NCI-H748 treated with DMSO at 0.1 percent for 48 hours (cell line): ENCODE results near the gene TRAM2.

Experiments used
- DNase-seq: peaks from one replicate; lab custom pipeline; 2025; lab: John Stamatoyannopoulos, UW

Gene TRAM2

DNA sequence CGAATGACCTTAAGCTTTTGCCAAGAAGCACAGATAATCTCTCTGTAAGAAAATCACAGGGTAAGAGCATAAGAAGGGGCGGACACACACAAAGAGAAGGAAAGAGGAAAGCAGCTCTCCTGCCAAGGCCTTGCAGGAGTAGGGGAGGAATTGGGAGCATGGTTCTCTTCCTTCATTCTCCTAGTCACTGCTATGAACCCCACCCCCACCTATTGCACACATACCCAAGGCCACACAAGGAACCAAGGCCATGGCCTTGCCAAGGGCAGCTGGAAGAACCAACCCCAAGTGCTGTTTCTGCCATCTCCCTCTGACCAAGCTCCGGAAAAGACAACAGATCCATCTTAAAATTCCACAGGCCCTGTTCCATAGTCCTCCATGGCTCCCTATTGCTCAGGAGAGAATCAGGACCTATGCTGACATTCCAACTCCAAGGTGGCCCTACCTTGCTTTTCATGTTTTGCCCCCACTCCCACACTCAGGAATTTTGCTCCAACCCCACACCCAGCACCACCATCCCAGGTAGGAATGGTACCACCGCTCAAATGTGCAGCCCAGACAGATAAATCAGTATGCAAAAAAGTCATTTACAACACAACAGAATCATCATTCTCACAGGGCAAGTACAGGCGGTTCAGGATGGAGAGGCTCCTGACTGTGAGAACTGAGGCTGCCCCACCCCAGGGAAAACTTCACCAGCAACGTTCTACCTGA, 31.3 kb downstream of the TRAM2 start:
- DNase-seq = no peak

DNA sequence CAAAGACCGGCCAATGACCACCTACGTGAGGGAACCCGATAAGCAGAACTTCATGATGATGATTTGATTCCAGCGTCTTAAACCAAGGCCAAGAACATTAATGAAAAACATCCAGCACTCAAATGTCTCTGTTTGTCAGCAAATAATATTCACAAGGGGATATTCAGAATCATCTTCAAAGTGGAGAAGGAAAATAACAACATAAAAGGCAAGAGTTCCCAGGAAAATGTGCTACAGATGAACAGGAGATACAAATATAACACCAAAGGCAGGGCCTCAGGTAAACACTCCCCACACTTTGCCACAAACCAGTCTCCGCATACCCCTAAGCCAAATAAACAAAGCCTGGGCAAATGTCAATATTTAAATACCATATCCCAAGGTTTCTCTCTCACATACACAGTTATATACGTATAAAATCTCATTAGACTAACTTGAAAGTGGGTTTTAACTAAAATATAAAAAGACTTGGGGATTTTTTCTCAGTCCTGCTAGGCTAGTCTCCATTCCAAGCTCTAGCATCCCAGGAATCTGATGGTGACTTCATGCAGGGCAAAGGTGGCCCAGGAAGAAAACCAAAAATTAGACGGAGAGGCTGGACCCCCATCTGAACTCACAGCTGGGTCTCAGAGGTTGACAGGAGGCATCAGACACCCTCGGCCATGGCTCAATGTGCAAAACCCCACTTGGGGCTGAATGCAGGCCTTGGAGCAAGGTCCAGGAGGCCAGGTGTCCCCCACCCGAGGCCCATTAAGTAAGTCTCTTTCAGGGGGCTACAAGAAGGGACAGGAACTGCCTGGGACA, 32.1 kb downstream of the TRAM2 start:
- DNase-seq = no peak

DNA sequence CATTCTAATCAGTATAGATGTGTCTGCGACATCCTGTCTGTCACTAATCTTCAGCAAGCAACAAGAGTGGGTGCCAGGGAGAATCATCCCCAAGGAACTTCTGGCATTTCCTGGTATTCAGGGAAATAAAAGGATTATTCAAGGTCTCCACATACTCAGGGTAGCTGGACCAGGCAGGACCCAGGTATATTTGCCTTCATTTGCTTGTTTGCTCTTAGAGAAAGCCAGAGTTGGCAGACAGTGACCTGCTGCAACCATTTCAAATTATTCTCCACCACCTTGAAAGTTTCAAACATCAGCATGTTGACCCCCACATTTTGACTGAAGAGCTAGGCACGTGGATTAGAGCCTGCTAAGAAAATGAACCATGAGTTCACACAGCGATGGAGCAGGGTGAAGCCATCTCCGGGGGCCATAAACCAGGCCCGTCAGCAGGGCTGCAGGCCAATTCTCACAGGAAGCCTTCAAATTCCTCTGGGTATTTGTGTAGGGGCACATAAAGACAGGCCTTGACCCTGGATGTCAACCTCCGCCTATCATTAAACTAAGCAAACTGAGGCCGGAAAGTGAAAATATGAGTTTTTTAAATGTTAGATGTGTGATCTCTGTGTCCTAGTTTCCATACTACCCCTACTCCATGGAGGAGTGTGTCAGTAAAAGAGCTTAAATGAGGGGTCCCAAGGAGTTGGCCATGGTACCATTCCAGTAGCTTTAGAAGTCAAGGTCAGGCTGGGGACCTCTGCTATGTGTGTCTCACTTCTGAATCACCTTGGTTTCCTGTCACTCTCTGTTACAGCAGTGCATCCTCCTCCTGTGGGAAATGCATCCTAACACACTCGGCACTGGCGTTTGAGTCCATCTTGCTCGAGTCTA, 32.9 kb downstream of the TRAM2 start:
- no peak for DNase-seq

DNA sequence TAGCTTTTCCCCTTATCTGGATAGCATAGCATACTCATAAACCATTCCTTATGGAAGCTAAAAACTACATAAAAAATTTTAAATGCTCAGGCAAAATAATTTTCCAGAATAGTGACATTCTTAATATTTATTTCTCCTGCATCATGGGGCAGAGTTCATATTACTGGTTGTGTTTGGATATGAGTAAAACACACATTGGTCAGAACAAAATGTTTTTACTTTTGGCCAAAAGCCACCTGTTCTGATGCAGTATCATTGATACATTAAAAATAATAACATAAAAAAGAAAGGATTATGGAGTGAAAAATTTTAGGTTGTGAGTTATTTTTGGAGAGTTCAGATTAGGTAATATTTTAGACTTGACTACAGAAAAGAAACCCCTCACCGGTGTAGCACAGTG, 33.6 kb downstream of the TRAM2 start:
- no peak for DNase-seq

DNA sequence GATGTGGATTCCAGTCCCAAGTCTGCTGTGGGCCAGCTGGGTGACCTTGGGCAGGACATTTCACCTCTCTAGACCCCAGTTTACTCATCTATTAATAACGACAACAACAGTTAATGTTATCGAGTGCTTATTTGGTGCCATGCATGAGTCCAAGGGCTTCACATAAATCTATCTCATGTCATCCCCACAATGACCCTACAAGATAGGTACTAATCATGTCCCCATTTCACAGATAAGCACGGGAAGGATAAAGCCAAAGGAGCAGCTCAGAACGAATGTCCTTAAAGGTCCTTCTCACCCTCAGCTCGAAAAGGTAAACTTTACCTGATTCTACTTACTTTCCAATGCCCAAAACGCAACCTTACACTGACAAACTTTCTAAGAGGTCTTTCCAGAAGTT, 35.7 kb downstream of the TRAM2 start:
- DNase-seq = no peak

DNA sequence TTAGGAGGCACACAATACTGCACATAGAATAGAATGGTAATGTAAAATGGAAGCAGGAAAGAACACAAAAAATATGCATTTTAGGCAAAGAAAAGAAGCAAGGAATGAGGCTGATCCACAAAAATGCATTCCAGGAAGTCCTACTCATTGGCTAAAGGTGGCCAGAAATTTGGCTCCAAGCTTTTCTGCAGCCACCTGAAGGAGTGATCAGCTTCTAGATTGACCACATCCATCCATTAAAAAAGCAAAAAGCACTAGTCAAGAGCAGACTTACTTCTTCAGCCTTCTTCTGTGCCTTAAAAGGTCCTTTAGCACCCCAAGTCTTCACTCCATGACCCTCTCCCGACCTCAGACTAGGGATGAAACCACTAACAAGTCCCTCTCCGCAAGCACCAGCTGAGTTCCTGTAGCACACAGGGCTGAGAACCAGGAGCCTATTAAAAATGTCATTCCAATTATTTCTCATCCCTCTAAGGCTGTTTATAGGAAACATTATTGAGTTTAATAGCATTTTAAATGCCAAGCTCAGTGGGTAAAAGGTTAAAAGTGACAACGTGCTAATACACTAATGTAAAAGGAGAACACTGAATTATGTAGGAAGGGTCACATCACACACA, 36.5 kb downstream of the TRAM2 start:
- DNase-seq = no peak

DNA sequence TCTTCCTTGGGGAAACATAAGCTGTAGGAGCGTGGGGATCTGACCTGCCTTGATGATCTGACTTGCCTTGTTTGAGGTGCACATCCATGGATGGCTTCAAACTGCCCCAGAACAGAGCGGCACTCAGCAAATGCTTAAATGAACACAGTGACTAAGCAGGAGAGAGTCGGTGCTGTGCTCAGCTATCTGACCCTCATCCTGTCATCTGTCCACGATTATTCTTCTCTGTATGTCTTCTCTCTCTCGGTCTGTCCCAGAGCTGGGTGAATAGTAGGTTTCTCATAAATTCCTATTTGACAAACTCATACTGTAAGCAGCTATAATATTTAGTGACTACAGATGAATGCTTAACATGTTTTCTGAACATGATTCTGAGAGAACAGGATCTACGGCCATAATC, 37.3 kb downstream of the TRAM2 start:
- DNase-seq = no peak

DNA sequence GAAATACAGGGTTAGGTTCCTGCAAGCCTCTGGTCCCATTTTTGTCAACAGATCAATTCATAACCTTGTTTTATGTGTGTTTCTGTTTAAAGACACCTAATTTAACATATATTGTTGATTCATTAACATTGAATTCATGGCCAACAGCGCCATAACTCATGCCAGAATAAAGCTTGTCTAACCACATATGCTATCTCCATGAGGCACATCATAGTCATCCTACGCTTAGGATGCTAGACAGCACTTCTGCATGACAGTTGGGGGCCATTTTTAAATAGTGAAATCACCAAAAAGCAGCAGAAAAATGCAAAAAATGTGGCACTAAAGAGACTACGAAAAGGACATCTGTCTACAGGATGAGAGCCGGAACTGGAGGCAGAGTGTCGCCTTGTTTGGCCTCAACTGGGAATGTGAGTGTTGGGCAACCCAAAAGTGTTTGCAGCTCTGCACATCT, 37.9 kb downstream of the TRAM2 start:
- DNase-seq = no peak

DNA sequence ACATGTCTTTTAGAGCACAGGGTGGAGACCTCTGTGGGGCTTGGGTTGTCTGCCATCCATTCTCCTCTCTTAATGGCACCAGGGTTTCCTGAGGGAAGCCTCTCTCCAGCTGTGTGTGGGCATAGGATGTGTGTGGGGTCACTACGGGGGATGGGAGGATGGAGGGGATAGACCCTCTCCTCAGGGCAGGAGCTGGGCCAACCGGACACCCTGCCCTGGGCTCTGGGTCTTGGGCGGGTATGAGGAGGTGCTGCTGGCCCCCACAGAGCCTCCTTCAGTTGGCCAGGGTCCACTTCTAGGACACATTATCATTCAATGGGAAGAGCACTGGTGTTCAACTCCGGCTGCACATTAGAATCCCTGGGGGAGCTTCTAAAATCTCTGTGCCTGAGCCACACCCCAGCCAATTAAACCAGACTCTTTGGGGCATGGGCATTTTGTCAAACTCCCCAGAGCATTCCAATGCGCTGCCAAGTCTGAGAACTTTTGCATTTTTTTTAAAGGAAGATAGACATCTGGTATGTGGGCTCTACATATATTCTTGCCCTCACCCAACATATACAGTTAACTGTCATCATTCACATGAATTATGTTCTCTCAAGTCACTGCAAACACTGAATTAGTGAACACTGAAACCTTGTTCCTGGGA, 38.5 kb downstream of the TRAM2 start:
- no peak for DNase-seq

DNA sequence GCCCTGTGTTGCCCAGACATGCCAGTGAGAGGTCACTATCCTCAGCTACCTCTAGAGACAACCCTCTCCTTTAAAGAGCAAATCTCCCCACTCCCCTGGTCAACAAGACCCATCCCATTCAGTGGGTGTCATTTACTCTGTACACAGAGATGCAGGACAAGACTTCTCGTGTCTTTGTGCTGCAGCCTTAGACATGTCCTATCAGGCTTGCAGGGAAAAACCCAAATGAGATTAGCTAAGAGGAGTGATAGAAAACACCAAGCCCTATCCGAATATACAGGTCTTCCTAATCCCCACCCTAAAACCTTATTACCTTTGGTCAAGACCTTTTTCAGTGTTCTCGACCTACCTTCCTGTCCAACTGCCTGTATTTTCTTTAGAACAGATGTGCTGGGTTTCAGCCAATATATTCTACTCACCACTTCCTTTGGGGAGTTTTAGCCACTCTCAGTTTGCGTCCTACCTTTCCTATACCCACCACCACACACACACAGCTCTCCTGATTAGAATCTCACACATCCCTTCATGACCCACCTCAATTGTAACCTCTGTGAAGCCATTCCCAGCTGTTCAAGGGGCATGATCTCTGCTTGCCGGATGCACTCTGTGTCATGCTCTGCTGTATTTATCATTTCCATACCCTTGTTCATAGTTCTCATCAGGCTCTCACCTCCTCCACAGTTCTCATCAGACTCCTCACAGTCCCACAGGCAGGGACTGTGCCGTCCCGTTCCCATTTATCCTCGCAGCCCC, 39.7 kb downstream of the TRAM2 start:
- DNase-seq = no peak

DNA sequence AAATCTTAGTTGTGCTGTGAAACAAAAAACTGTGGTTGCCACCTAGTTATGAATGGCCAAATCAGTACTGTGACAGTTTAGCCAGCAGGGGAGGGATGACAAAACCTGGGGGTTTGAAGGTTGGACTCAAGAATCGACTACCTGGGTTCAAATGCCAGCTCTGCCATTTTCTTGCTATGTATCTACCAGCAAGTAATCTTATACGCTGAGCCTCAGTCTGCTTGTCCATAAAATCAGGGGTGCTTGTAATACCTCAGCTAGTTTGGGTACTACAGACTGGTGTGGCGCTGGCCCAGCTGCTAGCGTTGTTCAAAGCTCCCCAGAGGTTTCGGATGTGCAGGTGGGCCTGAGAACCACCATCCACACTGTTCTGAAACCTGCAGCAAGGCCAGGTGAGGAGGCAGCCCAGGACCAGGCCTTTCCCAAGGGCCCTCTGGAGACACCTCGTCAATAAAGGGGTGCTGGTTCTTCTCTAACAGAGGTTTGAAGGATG, 40.4 kb downstream of the TRAM2 start:
- DNase-seq = no peak

DNA sequence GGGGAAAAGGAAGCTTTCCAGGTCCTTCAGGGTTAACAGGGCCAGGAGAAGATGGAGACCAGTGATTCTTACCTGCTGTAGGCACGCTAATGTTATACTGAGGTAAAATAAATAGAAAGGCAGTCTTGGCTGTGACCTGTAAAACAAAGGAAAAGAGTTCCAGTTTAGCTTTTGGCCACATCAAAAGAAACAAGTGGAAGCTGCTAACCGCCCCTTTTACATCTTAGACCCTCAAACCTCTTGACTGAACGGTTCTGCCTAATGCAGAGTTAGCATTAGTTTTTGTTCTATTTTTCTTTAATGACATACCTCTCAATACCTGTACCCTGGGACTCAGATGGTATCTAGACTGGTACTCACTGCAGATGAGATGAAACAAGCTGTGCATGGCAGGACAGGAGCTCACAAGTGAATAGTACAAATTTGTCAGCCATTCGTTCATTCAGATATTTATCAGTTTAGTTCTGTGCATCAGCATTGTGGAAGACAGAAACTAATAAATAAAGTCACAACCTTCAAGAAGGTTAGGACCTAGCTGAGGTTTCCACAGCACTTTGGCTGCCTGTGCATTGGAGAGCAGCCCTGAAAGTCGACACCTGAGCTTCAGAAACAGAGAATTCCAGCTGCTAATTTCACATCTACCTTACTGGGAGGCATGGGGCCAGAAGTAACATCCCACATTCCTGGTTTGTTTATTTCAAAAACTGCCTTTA, 41.0 kb downstream of the TRAM2 start:
- DNase-seq = no peak

DNA sequence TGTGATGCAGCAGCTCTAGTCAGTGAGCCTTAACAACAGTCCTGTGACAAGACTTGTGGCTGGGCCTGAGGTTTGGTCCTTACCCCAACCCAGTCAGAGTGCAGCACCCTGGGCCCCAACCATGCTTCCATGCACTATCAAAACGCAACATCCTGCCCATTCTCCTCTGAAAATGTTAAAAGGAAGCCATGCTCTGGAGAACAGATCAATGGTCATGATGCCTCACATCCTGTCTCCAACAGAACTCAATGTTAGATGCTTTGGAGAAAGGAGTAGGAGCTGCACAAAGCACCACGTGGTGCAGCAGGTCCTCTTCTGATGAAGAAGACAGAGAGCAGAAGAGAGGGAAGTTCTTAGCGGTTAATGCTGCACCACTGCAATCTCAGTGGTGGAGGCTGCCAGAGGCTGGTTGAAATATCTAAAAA, 41.9 kb downstream of the TRAM2 start:
- DNase-seq = no peak

DNA sequence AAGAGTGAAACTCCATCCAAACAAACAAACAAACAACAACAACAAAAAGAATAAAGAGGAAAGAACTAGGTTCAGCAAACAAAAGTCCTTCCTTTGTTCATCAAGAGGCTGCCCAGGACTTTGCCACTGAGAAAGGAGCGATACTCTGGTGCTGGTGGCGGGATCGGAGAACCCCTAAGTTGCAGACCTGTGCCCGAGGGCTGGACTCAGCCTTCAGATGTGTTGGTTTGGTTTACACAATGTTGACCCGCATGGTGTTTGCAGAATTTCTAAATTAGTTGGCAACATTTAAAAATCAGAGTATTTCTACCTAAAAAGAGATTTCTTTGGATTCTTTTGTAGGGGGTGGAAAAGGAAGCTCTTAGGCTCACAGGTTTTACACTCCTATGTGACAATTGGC, 42.5 kb downstream of the TRAM2 start:
- DNase-seq = no peak

DNA sequence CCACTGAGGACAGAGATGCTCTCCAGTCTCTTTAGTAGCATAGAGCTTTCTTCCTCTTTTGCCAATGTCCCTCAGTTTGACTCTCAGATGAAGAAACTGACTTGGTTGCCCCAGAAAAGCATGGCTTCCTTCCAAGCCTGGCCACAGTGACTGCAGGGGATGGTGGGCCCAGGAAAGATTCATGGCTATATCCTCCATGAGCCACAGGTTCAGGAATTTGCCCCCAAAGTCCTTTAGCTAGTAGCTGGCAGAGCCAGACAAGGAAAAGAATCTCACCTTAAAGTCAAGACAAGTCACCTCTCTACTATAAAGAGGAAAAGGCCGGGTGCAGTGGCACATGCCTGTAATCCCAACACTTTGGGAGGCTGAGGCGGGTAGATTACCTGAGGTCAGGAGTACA, 43.4 kb downstream of the TRAM2 start:
- no peak for DNase-seq

DNA sequence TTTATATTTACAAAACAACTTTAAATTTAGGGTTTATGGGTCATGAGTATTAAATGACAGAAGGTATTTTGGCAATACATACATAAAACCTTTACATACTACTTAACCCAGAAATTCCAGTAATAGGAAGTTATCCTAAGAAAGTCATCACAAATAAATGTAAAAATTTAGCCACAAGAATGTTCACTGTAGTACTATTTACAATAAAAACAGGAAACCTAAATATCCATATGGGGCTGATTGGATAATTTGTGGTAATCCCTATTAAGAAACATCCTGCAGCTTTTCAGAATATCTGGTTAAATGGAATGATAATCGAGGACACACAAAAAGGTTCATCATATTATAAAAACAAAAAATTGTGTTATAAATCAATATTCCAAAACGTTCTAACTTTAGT, 44.4 kb downstream of the TRAM2 start:
- no peak for DNase-seq

DNA sequence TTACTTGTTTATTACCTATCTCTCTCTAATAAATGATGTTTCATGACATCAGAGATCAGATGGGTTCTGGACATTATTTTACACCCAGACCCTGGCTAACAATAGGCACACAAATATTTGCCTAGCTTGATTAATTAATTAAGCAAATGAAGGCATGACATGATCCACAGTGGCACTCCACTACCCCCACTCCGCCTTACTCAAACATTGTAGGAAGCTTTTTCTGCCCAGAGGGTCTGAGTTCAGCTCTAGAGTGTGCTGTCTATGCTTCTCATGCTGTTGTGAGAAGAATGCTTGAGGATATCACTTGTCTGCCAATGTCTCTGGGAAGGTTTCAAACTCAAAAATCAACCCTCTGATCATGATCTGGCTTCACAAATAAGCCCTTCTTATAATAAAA, 45.0 kb downstream of the TRAM2 start:
- no peak for DNase-seq

DNA sequence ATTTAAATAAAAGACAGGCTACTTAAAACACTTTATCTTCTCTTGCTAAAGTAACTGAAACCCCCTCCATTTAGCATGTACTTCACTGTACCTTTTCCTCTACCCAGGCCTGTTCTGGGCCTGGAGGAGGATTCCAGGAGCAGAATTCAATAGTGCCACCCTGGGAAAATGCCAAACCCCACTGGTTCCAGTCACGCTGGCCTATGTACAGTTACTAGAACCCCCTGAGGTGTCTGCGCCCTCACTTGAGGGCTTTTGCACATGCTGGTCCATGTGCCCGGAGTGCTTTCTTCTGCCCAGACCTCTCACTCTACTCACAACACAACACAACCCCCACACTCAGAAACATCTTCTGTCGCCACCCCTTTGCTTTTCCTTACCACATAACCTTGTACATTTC, 45.5 kb downstream of the TRAM2 start:
- DNase-seq = no peak

DNA sequence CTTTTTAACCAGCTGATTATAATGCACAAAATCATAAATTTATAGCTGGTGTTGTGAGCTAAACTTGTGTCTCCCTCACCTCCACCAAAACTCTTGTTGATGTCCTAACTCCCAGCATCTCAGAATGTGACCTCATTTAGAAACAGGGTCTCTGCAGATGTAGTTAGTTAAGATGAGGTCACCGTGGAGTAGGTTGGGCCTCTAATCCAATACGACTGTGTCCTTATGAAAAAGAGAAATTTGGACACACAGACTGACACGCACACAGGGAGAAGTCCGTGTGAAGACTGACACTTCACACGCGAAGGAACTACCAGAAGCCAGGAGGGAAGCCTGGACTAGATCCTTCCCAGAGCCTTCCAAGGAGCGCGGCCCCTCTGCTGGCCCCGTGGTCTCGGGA, 46.5 kb downstream of the TRAM2 start:
- no peak for DNase-seq

DNA sequence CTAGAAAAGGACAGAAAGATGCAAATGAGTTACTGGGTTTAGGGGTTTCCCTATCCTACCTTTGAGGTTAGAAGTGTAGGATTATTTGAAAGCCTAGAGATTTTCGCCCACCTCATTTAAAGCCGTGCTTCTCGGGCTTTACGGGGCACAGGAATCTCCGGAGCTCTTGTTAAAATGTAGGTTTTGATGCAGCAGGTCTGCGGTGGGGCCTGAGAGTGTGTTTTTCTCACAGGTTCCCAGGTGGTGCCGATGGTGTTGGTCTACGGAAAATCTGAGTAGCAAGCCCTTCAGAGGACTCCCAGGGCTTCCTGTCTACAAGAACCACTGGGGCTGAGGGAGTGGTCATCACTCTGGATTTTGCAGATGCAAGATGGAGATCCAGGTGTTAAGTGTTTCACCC, 47.5 kb downstream of the TRAM2 start:
- no peak for DNase-seq
